Central memory CD4-positive, alpha-beta T cell (primary cell): ENCODE measurements around the gene AHDC1.

Source experiments
- DNase-seq: peaks from one replicate; pipeline ENCODE4 v3.0.0; 2022

Gene AHDC1

GRCh38 chr1:27614625-27615344, 10.8 kb upstream of the AHDC1 start:
- no peak for DNase-seq

- DNase-seq, result no peak
Observed at GRCh38 chr1:27614043-27614624, 10.2 kb upstream of the AHDC1 start.

GRCh38 chr1:27612718-27613117, 8.8 kb upstream of the AHDC1 start:
- DNase-seq, result no peak

- DNase-seq, result no peak
Observed at GRCh38 chr1:27611450-27611849, 7.5 kb upstream of the AHDC1 start.

- no peak for DNase-seq
Observed at GRCh38 chr1:27609618-27610240, 5.8 kb upstream of the AHDC1 start.

GRCh38 chr1:27609210-27609555, 5.2 kb upstream of the AHDC1 start:
- DNase-seq, result no peak

GRCh38 chr1:27607239-27607804, 3.4 kb upstream of the AHDC1 start:
- no peak for DNase-seq

GRCh38 chr1:27606708-27607238, 2.8 kb upstream of the AHDC1 start:
- no peak for DNase-seq

GRCh38 chr1:27605796-27606707, 2.1 kb upstream of the AHDC1 start:
- DNase-seq, result peak; percentile 56

GRCh38 chr1:27605300-27605766, 1.4 kb upstream of the AHDC1 start:
- DNase-seq, result no peak

- no peak for DNase-seq
Observed at GRCh38 chr1:27604579-27605299, 795 bp upstream of the AHDC1 start.

GRCh38 chr1:27603309-27603680, 649 bp downstream of the AHDC1 start:
- no peak for DNase-seq

GRCh38 chr1:27602462-27603308, 1.3 kb downstream of the AHDC1 start:
- peak; percentile 44 for DNase-seq

- no peak for DNase-seq
Observed at GRCh38 chr1:27601771-27602461, 2.0 kb downstream of the AHDC1 start.

GRCh38 chr1:27601321-27601770, 2.6 kb downstream of the AHDC1 start:
- no peak for DNase-seq

- DNase-seq, result no peak
Observed at GRCh38 chr1:27600498-27601175, 3.3 kb downstream of the AHDC1 start.

- no peak for DNase-seq
Observed at GRCh38 chr1:27599605-27600497, 4.1 kb downstream of the AHDC1 start.

GRCh38 chr1:27598902-27599528, 4.9 kb downstream of the AHDC1 start:
- DNase-seq, result no peak
